GM12873 (cell line): ENCODE data around the gene NEU1.

ENCODE experiments used
- CTCF ChIP-seq: IDR thresholded peaks from 2 replicates; pipeline ENCODE4 v1.5.1; 2012; ENCODE audit warnings: low read depth, mild to moderate bottlenecking, moderate library complexity, low read length, control low read depth; ENCODE audit not compliant: insufficient read depth; ENCODE audit errors: missing control alignments

NEU1 gene

GRCh38 chr6:31879901-31880300 lies 17.3 kb upstream of the NEU1 start:
- TF ChIP-seq CTCF: no peak

- TF ChIP-seq CTCF: no peak
These were observed 16.5 kb upstream of the NEU1 start for GRCh38 chr6:31879143-31879542.

- no peak for TF ChIP-seq CTCF
These were observed 16.1 kb upstream of the NEU1 start, which contains the start of gene SLC44A4 for GRCh38 chr6:31878726-31879125. Gene SLC44A4 (minus strand): TSS chr6:31878997. CDS start chr6:31878980, 17 bp downstream.

GRCh38 chr6:31878222-31878621 lies 15.6 kb upstream of the NEU1 start:
- TF ChIP-seq CTCF: no peak

GRCh38 chr6:31877651-31878161 lies 15.1 kb upstream of the NEU1 start:
- TF ChIP-seq CTCF: no peak

GRCh38 chr6:31877125-31877650 lies 14.6 kb upstream of the NEU1 start:
- TF ChIP-seq CTCF: no peak

GRCh38 chr6:31876357-31876756 lies 13.7 kb upstream of the NEU1 start:
- TF ChIP-seq CTCF: no peak
